Activated naive CD8-positive, alpha-beta T cell treated with anti-CD3 and anti-CD28 coated beads, Interleukin-2, amount 50 U/mL, for 16 hours (primary cell): Measurements from ENCODE around the gene KCNMA1.

ENCODE experiments used
- DNase-seq: peaks from one replicate; pipeline ENCODE4 v3.0.0-alpha.2; 2020; ENCODE audit warnings: low read depth, low spot score

The KCNMA1 gene

GRCh38 chr10:76961841-76962240 lies 675.8 kb downstream of the KCNMA1 start:
- no peak for DNase-seq

- DNase-seq: no peak
These were observed 678.5 kb downstream of the KCNMA1 start for GRCh38 chr10:76959111-76959510.

GRCh38 chr10:76954838-76955237 lies 682.8 kb downstream of the KCNMA1 start:
- no peak for DNase-seq

GRCh38 chr10:76950354-76950753 lies 687.3 kb downstream of the KCNMA1 start:
- no peak for DNase-seq

GRCh38 chr10:76946270-76946669 lies 691.3 kb downstream of the KCNMA1 start:
- no peak for DNase-seq

- no peak for DNase-seq
These were observed 692.4 kb downstream of the KCNMA1 start for GRCh38 chr10:76945166-76945565.

- DNase-seq: no peak
These were observed 693.0 kb downstream of the KCNMA1 start for GRCh38 chr10:76944640-76945039.

GRCh38 chr10:76942628-76943416 lies 694.8 kb downstream of the KCNMA1 start:
- no peak for DNase-seq

GRCh38 chr10:76939933-76940468 lies 697.6 kb downstream of the KCNMA1 start:
- DNase-seq: no peak

- DNase-seq: no peak
These were observed 700.4 kb downstream of the KCNMA1 start for GRCh38 chr10:76937181-76937600.

- DNase-seq: no peak
These were observed 701.5 kb downstream of the KCNMA1 start for GRCh38 chr10:76935941-76936613.

GRCh38 chr10:76928565-76928964 lies 709.0 kb downstream of the KCNMA1 start:
- no peak for DNase-seq

GRCh38 chr10:76925636-76926405 lies 711.8 kb downstream of the KCNMA1 start:
- no peak for DNase-seq

GRCh38 chr10:76922666-76923065 lies 714.9 kb downstream of the KCNMA1 start:
- no peak for DNase-seq

GRCh38 chr10:76921383-76922010 lies 716.1 kb downstream of the KCNMA1 start:
- no peak for DNase-seq

GRCh38 chr10:76920581-76920980 lies 717.0 kb downstream of the KCNMA1 start:
- no peak for DNase-seq

- DNase-seq: no peak
These were observed 719.5 kb downstream of the KCNMA1 start for GRCh38 chr10:76918106-76918505.

GRCh38 chr10:76917071-76917470 lies 720.5 kb downstream of the KCNMA1 start:
- DNase-seq: no peak

GRCh38 chr10:76916536-76916935 lies 721.1 kb downstream of the KCNMA1 start:
- no peak for DNase-seq

GRCh38 chr10:76915316-76915715 lies 722.3 kb downstream of the KCNMA1 start:
- DNase-seq: no peak

GRCh38 chr10:76911184-76911583 lies 726.4 kb downstream of the KCNMA1 start:
- DNase-seq: no peak
